ENCODE results near the gene SF3B6.

DNA sequence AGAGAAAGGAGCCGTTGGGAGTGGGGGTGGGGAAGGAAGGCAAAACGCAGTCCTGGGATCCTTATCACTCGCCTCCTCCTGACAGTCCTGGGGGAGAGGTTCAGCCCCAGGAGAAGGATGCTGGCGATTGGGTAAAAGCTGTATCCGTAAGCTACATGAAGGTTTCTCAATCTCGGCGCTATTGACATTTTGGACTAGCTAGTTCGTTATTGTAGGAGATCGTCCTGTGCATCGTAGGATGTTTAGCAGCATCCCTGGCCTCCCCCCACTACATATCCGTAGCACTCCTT, 9.0 kb upstream of the SF3B6 start:
- TF ChIP-seq, protein P1, sequence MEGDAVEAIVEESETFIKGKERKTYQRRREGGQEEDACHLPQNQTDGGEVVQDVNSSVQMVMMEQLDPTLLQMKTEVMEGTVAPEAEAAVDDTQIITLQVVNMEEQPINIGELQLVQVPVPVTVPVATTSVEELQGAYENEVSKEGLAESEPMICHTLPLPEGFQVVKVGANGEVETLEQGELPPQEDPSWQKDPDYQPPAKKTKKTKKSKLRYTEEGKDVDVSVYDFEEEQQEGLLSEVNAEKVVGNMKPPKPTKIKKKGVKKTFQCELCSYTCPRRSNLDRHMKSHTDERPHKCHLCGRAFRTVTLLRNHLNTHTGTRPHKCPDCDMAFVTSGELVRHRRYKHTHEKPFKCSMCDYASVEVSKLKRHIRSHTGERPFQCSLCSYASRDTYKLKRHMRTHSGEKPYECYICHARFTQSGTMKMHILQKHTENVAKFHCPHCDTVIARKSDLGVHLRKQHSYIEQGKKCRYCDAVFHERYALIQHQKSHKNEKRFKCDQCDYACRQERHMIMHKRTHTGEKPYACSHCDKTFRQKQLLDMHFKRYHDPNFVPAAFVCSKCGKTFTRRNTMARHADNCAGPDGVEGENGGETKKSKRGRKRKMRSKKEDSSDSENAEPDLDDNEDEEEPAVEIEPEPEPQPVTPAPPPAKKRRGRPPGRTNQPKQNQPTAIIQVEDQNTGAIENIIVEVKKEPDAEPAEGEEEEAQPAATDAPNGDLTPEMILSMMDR (conservative IDR thresholded peaks at IDR 0.05; ENCODE audit: low read length): no peak
- no peak for TF ChIP-seq EZH2phosphoT487 (IDR thresholded peaks at IDR 0.05; ENCODE audit: borderline replicate concordance)
